ENCODE data around the gene TRMT1. TPM values are rescaled to one million over a fixed set of nuclear protein-coding genes. Genes with fewer than 3 reads are reported as not detected.

Gene TRMT1
- total and polyA plus RNA-seq, 8 donors = 24.2 to 46.2 (median 33.9) TPM

GRCh38 chr19:13078381-13078780 is 38.2 kb downstream of the TRMT1 start:
- intact Hi-C loops (cut with DNase I) = no loop called here
- H3K4me1 ChIP-seq = peaks cover 20 to 41% of the 10 kb centered on the region in 2 donors
- no peaks in the 10 kb centered on the region for H3K9me3 ChIP-seq
- ATAC-seq (no peak), DNase-seq (no peak)
- no peak overlapping the region for H3K4me3 ChIP-seq
- H3K27ac ChIP-seq = peak overlapping the region; percentile 47 to 65
- H3K27me3 ChIP-seq = no peaks in the 10 kb centered on the region
- no peak for TF ChIP-seq CTCF (IDR thresholded peaks at IDR 0.05)
- H3K36me3 ChIP-seq = peaks cover 0 to 36% of the 10 kb centered on the region in 2 donors

- Histone ChIP-seq H3K27ac (no peak overlapping the region), H3K36me3 (peaks cover 0 to 28% of the 10 kb centered on the region in 2 donors)
- intact Hi-C loops (cut with DNase I) = no loop called here
These were observed 39.3 kb downstream of the TRMT1 start for GRCh38 chr19:13077240-13077639.

DNA sequence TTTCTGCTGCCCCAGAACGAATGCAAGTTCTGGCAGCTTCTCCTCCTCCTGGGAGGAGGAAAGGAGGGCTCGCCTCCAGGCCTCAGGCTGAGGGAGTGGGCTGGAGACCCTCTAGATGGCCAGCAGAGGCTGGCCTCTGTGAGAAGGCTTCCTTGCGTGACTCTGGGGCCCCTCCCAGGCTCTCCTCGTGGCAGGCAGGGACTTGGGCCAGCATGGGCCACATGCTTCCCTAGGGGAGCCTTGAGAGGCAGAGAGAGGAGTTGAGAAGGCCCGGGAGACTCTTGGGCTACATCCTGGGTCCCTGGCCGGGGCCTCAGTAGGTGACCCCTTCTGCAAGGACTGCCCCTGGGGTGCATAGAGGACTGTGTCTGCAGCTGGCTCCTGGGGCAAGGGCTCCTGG is 39.8 kb downstream of the TRMT1 start:
- Histone ChIP-seq H3K4me1 (peaks cover 17 to 37% of the 10 kb centered on the region in 2 donors), H3K36me3 (peaks cover 0 to 28% of the 10 kb centered on the region in 2 donors), H3K4me3 (no peak overlapping the region), H3K9me3 (no peaks in the 10 kb centered on the region), H3K27ac (no peak overlapping the region), H3K27me3 (no peaks in the 10 kb centered on the region)
- TF ChIP-seq CTCF (IDR thresholded peaks at IDR 0.05) = no peak
- intact Hi-C loops (cut with DNase I) = no loop called here
- DNase-seq (no peak), ATAC-seq (no peak)

More at GRCh38 chr19:13077240-13077639, 39.3 kb downstream of the TRMT1 start:
- no peak for ATAC-seq
- TF ChIP-seq CTCF (IDR thresholded peaks at IDR 0.05) = no peak
- no peak for DNase-seq
- no peak overlapping the region for H3K4me3 ChIP-seq
- H3K9me3 ChIP-seq = no peaks in the 10 kb centered on the region
- H3K27me3 ChIP-seq = no peaks in the 10 kb centered on the region
- H3K4me1 ChIP-seq = peaks cover 20 to 37% of the 10 kb centered on the region in 2 donors

- ATAC-seq (no peak), DNase-seq (no peak)
- no peaks in the 10 kb centered on the region for H3K27me3 ChIP-seq
- peaks cover 17 to 37% of the 10 kb centered on the region in 2 donors for H3K4me1 ChIP-seq
- no peak for TF ChIP-seq CTCF (IDR thresholded peaks at IDR 0.05)
- H3K36me3 ChIP-seq = peaks cover 0 to 28% of the 10 kb centered on the region in 2 donors
- H3K4me3 ChIP-seq = no peak overlapping the region
- intact Hi-C loops (cut with DNase I) = no loop called here
- no peak overlapping the region for H3K27ac ChIP-seq
- H3K9me3 ChIP-seq = no peaks in the 10 kb centered on the region
These were observed 40.2 kb downstream of the TRMT1 start for GRCh38 chr19:13076320-13076719.

- Histone ChIP-seq H3K4me3 (no peak overlapping the region), H3K36me3 (peaks cover 0 to 28% of the 10 kb centered on the region in 2 donors), H3K27me3 (no peaks in the 10 kb centered on the region), H3K4me1 (peaks cover 14 to 26% of the 10 kb centered on the region in 2 donors), H3K9me3 (no peaks in the 10 kb centered on the region), H3K27ac (no peak overlapping the region)
- no peak for ATAC-seq
- intact Hi-C loops (cut with DNase I) = no loop called here
- TF ChIP-seq CTCF (IDR thresholded peaks at IDR 0.05) = no peak
- no peak for DNase-seq
These were observed 42.2 kb downstream of the TRMT1 start for GRCh38 chr19:13074378-13074777.

Measured in left lung (tissue), 10 donors.